ENCODE measurements around the gene BCDIN3D. TPM values are rescaled to one million over a fixed set of nuclear protein-coding genes. Genes with fewer than 3 reads are reported as not detected.
"Not testable (repeated sequence)": the region's sequence is repeated elsewhere in the genome, so short reads cannot be mapped to it uniquely, and the experiment has no call there.

BCDIN3D gene
- total RNA-seq, 2 experiments from 2014 or later = 8.9 to 9.9 TPM

GRCh38 chr12:49882851-49883464, 40.1 kb upstream of the BCDIN3D start:
- H3K4me3 Mint-ChIP-seq = no peak overlapping the region
- H3K4me1 Mint-ChIP-seq = no peaks in the 10 kb centered on the region
- H3K36me3 Mint-ChIP-seq (ENCODE audit: low read depth) = no peaks in the 10 kb centered on the region
- no peak for DNase-seq
- POLR2A ChIA-PET = no interaction called here
- CTCF ChIA-PET = interaction anchor here (0.5 kb wide), 1 partner anchor 260 kb away, joined by 3 read pairs; no protein-coding TSS in a partner anchor
- no peak overlapping the region for H3K27ac Mint-ChIP-seq
- peaks cover 14% of the 10 kb centered on the region for H3K27me3 Mint-ChIP-seq
- H3K9me3 Mint-ChIP-seq = peaks cover 29% of the 10 kb centered on the region

DNA sequence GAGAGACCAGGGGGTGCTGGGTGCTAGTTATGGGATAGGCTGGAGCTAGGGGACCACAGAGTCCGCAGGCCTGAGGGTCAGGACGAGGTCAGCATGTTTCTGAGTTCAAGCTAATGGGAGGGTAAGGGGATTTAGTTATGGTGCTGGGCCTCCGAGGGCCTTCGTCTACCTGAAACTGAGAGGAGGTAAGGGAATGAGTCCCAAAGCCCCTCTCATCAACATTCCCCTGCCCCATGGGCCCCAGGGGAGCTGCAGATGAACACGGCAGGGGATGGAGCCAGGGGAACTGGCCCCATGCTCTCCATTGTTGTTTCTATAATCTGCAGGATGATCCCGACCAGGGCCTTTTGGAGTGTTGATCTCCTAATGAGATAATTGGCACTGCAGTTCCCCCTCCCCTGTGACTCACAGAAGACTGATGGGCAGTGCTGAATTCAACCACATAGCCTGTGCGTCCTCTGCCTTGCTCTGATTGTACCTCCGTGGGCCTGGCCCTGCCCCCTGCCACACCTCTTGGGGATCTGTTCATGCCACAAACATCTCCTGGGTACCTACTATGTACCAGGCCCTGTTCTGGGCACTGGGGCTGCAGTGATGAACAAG, 39.4 kb upstream of the BCDIN3D start:
- peaks cover 14% of the 10 kb centered on the region for H3K27me3 Mint-ChIP-seq
- no peak overlapping the region for H3K27ac Mint-ChIP-seq
- H3K36me3 Mint-ChIP-seq (ENCODE audit: low read depth) = no peaks in the 10 kb centered on the region
- no peak for DNase-seq
- ChIA-PET CTCF (interaction anchor here (0.5 to 1.1 kb wide), 2 partner anchors 16 to 260 kb away, joined by 3 read pairs; no protein-coding TSS in a partner anchor), POLR2A (no interaction called here)
- no peak overlapping the region for H3K4me3 Mint-ChIP-seq
- peaks cover 33% of the 10 kb centered on the region for H3K9me3 Mint-ChIP-seq
- H3K4me1 Mint-ChIP-seq = no peaks in the 10 kb centered on the region

DNA sequence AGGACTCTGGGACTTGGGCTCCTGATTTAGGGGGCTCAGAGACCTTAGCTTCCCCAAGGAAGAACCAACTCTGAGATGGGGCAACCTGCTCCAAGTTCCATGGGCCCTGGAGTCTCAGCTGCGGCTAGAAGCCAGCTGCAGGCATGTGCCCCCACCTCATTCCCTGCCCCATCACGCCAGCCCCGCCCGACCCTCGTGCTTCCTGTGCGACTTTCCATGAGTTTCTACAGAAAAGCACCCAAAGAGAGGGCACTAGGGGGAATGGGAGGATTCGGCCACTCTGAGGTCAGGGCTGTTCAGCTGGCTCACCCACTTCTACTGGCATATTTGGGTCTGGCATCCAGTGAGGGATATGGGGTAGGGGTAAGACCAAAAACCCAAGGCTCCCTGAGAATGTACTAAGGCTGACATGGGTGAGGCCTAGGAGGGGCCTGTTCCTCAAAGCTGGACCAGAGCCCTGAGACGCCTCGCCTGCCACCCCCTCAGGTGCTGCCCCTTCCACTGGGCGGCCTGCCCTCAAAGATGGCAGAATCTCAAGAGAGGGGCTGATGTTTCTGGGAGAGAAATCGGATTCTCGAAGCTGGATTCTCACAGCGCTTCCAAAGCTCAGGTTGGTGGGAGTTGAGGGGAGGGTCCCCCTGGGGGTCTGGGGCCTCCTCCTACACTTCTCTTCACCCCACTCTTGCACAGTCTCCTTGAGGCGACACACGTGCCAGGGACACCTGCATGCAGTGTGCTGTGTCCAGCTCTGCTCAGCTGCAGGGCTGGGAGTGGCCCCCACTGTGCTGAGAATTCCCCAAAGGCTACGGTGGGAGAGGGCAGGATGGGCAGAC, 38.7 kb upstream of the BCDIN3D start:
- peaks cover 33% of the 10 kb centered on the region for H3K9me3 Mint-ChIP-seq
- ChIA-PET CTCF (interaction anchor here (1.1 to 1.7 kb wide), 3 partner anchors 15 to 85 kb away, joined by 3 to 7 read pairs (median 4); no protein-coding TSS in a partner anchor), POLR2A (no interaction called here)
- H3K27ac Mint-ChIP-seq = no peak overlapping the region
- H3K27me3 Mint-ChIP-seq = peaks cover 10% of the 10 kb centered on the region
- no peaks in the 10 kb centered on the region for H3K4me1 Mint-ChIP-seq
- DNase-seq = no peak
- H3K4me3 Mint-ChIP-seq = no peak overlapping the region
- no peaks in the 10 kb centered on the region for H3K36me3 Mint-ChIP-seq (ENCODE audit: low read depth)

GRCh38 chr12:49880756-49881414, 38.0 kb upstream of the BCDIN3D start:
- H3K4me1 Mint-ChIP-seq = no peaks in the 10 kb centered on the region
- H3K27me3 Mint-ChIP-seq = peaks cover 10% of the 10 kb centered on the region
- H3K36me3 Mint-ChIP-seq (ENCODE audit: low read depth) = no peaks in the 10 kb centered on the region
- ChIA-PET POLR2A (no interaction called here), CTCF (interaction anchor here (1.1 to 1.7 kb wide), 3 partner anchors 14 to 86 kb away, joined by 3 to 7 read pairs (median 4); no protein-coding TSS in a partner anchor)
- H3K9me3 Mint-ChIP-seq = peaks cover 33% of the 10 kb centered on the region
- no peak overlapping the region for H3K4me3 Mint-ChIP-seq
- H3K27ac Mint-ChIP-seq = no peak overlapping the region
- no peak for DNase-seq

- H3K36me3 Mint-ChIP-seq (ENCODE audit: low read depth); H3K4me3 Mint-ChIP-seq; H3K4me1 Mint-ChIP-seq; DNase-seq; H3K27ac Mint-ChIP-seq; POLR2A ChIA-PET; CTCF ChIA-PET; H3K27me3 Mint-ChIP-seq: not testable (repeated sequence)
- H3K9me3 Mint-ChIP-seq = peaks cover 33% of the 10 kb centered on the region
Measured at GRCh38 chr12:49879065-49879464, 36.2 kb upstream of the BCDIN3D start.

DNA sequence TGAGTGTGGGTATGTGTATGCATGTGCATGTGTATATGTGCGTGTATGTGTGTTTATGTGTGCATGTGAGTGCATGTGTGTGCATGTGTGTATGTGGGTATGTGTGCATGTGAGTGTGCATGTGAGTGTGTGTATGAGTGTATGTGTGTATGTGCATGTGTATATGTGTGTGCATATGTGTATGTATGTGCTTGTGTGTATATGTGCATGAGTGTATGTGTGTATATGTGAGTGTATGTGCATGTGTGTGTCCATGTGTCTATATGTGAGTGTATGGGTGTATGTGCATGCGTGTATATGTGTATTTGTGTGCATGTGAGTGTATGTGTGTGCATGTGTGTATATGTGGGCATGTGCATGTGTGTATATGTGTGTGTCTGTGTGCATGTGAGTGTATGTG, 35.1 kb upstream of the BCDIN3D start:
- H3K4me3 Mint-ChIP-seq = no peak overlapping the region
- no peaks in the 10 kb centered on the region for H3K36me3 Mint-ChIP-seq (ENCODE audit: low read depth)
- DNase-seq = no peak
- ChIA-PET POLR2A (no interaction called here), CTCF (no interaction called here)
- no peaks in the 10 kb centered on the region for H3K27me3 Mint-ChIP-seq
- peaks cover 33% of the 10 kb centered on the region for H3K9me3 Mint-ChIP-seq
- no peak overlapping the region for H3K27ac Mint-ChIP-seq
- H3K4me1 Mint-ChIP-seq = no peaks in the 10 kb centered on the region

DNA sequence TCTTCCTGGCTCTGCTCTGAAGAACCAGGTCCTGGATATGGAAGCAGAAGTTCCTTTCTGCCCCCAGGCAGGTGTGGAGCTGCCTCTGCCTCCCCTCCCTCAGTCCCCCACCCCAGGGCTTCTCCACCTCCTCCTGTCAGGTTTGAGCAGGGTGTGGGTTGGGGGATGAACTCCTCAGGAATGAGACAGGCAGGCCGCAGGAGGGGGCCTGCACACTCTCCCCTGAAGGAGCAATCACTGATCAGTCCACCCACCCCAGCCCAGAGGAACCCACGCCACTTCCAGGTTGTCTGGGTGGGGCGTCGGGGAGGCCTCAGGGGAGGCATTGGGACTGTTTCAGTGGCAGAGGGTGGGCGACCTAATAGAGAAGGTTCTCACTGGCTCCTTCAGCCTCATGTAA, 34.2 kb upstream of the BCDIN3D start:
- Mint-ChIP-seq H3K9me3 (peaks cover 33% of the 10 kb centered on the region), H3K27me3 (no peaks in the 10 kb centered on the region), H3K36me3 (ENCODE audit: low read depth) (no peaks in the 10 kb centered on the region), H3K4me3 (no peak overlapping the region), H3K4me1 (no peaks in the 10 kb centered on the region), H3K27ac (no peak overlapping the region)
- no peak for DNase-seq
- ChIA-PET CTCF (no interaction called here), POLR2A (no interaction called here)

DNA sequence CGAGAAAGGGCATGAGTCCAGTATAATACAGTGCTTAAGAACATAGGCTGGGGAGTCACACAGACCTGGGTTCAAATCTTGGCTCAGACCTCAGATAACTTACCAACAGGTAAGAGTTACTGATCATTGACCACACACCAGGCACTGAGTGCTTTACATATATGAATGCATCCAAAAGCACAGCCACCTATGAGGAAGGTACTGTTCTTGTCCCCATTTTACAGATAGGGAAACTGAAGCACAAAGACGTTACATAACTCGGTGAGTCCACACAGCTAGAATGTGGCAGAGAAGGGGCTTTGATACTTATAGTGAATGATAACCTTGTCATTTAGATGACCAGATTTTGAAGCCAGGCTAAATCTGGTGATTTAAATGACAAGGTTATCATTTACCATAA, 33.2 kb upstream of the BCDIN3D start:
- no peak for DNase-seq
- ChIA-PET CTCF (no interaction called here), POLR2A (no interaction called here)
- H3K4me3 Mint-ChIP-seq = no peak overlapping the region
- no peaks in the 10 kb centered on the region for H3K4me1 Mint-ChIP-seq
- no peak overlapping the region for H3K27ac Mint-ChIP-seq
- no peaks in the 10 kb centered on the region for H3K27me3 Mint-ChIP-seq
- peaks cover 33% of the 10 kb centered on the region for H3K9me3 Mint-ChIP-seq
- no peaks in the 10 kb centered on the region for H3K36me3 Mint-ChIP-seq (ENCODE audit: low read depth)

DNA sequence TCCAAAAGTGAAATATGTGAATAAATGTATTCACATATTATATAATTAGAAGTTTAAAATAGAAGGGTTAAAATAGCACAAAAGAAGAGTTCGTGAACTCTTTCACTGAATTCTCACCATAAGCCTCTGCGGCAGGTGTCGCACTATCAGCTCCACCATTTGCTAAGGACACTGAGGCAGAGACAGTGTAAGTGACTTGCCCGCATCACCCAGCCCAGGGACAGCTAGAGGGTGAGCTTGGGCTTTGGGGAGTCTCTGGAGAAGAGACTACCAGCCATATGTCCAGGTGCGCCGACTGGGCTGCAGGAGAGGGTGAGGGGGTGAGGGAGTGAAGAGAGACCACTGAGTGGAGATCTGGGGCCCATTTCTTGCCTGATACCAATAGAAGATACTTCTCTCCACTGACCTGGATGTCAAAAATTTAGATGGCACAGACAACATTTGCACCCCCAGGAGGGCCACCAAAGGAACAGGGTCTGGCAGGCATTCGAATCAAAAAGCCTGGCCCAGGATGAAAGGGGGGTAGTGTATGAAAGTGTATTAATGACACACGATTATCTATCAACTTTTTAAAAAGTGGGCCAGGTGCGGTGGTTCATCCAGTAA, 32.3 kb upstream of the BCDIN3D start:
- Mint-ChIP-seq H3K9me3 (peaks cover 27% of the 10 kb centered on the region), H3K27ac (no peak overlapping the region), H3K27me3 (no peaks in the 10 kb centered on the region), H3K4me1 (no peaks in the 10 kb centered on the region), H3K36me3 (ENCODE audit: low read depth) (no peaks in the 10 kb centered on the region), H3K4me3 (no peak overlapping the region)
- CTCF ChIA-PET = no interaction called here
- no peak for DNase-seq
- POLR2A ChIA-PET = no interaction called here

GRCh38 chr12:49874142-49874897, 31.4 kb upstream of the BCDIN3D start:
- ChIA-PET POLR2A (no interaction called here), CTCF (no interaction called here)
- Mint-ChIP-seq H3K36me3 (ENCODE audit: low read depth) (no peaks in the 10 kb centered on the region), H3K9me3 (peaks cover 18% of the 10 kb centered on the region), H3K4me3 (no peak overlapping the region), H3K27me3 (no peaks in the 10 kb centered on the region), H3K27ac (no peak overlapping the region), H3K4me1 (no peaks in the 10 kb centered on the region)
- DNase-seq = no peak

- H3K4me3 Mint-ChIP-seq = no peak overlapping the region
- peaks cover 9% of the 10 kb centered on the region for H3K9me3 Mint-ChIP-seq
- H3K36me3 Mint-ChIP-seq (ENCODE audit: low read depth) = no peaks in the 10 kb centered on the region
- no peaks in the 10 kb centered on the region for H3K4me1 Mint-ChIP-seq
- ChIA-PET POLR2A (no interaction called here), CTCF (interaction anchor here (0.8 kb wide), 1 partner anchor 166 kb away, joined by 3 read pairs; no protein-coding TSS in a partner anchor)
- H3K27me3 Mint-ChIP-seq = no peaks in the 10 kb centered on the region
- H3K27ac Mint-ChIP-seq = no peak overlapping the region
- no peak for DNase-seq
Measured at GRCh38 chr12:49873361-49873934, 30.5 kb upstream of the BCDIN3D start.

DNA sequence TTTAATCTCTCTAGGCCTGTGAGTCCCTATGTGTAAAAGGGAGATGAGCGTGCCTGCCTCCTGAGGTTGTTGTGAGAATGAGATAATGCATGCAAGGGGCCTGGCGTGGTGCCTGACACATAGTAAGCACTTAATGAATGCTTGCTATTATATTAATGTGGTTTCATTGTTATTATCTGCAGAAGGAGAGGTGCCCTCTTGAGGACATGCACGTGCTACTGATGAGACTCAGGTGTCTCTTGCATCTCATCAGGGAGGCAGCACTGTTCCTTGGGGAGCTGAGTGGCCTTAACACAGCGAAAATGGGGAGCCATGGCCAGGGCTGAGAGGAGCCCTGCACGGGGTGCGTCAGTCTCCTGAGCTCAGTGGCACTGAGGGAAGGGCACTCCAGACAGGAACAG, 29.9 kb upstream of the BCDIN3D start:
- no peaks in the 10 kb centered on the region for H3K4me1 Mint-ChIP-seq
- H3K4me3 Mint-ChIP-seq = no peak overlapping the region
- H3K9me3 Mint-ChIP-seq = peaks cover 2% of the 10 kb centered on the region
- ChIA-PET POLR2A (no interaction called here), CTCF (interaction anchor here (0.8 to 1.2 kb wide), 2 partner anchors 73 to 166 kb away, joined by 3 read pairs; no protein-coding TSS in a partner anchor)
- no peak for DNase-seq
- H3K27ac Mint-ChIP-seq = no peak overlapping the region
- peaks cover 1% of the 10 kb centered on the region for H3K27me3 Mint-ChIP-seq
- H3K36me3 Mint-ChIP-seq (ENCODE audit: low read depth) = no peaks in the 10 kb centered on the region
